Measurements from ENCODE around the gene SDR9C7. TPM values are rescaled to one million over a fixed set of nuclear protein-coding genes. Genes with fewer than 3 reads are reported as not detected.
"Not testable (repeated sequence)": the region's sequence is repeated elsewhere in the genome, so short reads cannot be mapped to it uniquely, and the experiment has no call there.

Gene SDR9C7
- total RNA-seq, 2 donors from 2014 or later = not detected

DNA sequence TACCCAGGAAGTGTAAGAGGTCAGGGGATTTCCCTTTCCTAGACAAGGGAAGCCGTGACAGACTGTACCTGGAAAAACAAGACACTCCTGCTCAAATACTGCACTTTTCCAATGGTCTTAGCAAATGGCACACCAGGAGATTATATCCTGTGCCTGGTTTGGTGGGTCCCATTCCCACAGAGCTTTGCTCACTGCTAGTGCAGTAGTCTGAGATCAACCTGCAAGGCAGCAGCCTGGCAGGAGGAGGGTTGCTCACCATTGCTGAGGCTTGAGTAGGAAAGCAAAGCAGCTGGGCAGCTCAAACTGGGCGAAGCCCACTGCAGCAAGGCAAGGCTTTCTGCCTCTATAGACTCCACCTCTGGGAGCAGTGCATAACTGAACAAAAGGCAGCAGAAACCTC is 24.2 kb upstream of the SDR9C7 start:
- Mint-ChIP-seq H3K4me1 (no peaks in the 10 kb centered on the region), H3K27ac (no peak overlapping the region), H3K27me3 (peaks cover 10% of the 10 kb centered on the region), H3K4me3 (no peak overlapping the region), H3K9me3 (peaks cover 4% of the 10 kb centered on the region), H3K36me3 (ENCODE audit: low read depth) (no peaks in the 10 kb centered on the region)
- ATAC-seq (replicated peaks) = no peak

DNA sequence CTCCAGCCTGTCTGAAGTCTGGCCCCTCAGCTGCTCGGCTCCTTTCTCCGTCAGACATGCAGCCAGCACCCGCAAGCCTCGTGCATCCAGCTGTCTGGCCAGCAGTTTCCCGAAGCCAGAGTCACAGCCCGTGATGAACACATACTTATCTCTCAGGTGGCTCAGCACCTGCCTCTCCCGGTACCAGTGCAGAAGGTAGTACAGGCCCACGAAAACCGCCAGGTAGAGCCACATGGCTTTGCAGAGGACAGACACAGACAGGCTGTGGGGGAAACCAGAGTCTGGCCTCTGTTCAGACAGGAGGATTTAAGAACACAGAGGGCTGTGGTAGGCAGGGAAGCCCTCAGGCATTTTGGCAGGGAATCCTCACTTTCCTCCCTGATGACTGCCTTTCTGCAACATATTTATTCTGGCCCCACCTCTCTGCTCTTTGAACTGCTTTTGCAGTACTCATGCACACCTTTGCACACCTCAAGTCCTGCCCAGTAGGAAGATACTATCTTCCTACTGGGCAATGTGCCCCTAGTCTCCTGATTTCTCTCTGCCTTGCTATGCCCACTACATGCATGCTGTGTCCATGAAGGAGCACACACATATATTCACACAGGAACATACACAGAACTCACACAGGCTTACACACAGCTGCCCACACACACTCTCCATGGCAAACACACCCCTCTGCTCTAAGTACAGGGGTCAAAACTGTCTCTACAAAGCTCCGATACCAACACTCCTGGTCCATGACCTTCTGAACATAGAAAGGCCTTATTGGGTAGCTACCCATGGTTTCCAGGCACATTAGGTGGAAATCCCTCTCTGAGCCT is 23.2 kb upstream of the SDR9C7 start, which contains the start of gene RDH16:
Gene RDH16 (minus strand): TSS at position 380 of the 824 bp plus-strand sequence. CDS start 146 bp downstream, at position 234.
- H3K4me1 Mint-ChIP-seq = no peaks in the 10 kb centered on the region
- H3K27me3 Mint-ChIP-seq = peaks cover 10% of the 10 kb centered on the region
- H3K27ac Mint-ChIP-seq = no peak within 1 kb of the TSS
- no peak for ATAC-seq (replicated peaks)
- H3K36me3 Mint-ChIP-seq (ENCODE audit: low read depth) = no peaks in the 10 kb centered on the region
- peaks cover 4% of the 10 kb centered on the region for H3K9me3 Mint-ChIP-seq
- H3K4me3 Mint-ChIP-seq = no peak within 1 kb of the TSS

DNA sequence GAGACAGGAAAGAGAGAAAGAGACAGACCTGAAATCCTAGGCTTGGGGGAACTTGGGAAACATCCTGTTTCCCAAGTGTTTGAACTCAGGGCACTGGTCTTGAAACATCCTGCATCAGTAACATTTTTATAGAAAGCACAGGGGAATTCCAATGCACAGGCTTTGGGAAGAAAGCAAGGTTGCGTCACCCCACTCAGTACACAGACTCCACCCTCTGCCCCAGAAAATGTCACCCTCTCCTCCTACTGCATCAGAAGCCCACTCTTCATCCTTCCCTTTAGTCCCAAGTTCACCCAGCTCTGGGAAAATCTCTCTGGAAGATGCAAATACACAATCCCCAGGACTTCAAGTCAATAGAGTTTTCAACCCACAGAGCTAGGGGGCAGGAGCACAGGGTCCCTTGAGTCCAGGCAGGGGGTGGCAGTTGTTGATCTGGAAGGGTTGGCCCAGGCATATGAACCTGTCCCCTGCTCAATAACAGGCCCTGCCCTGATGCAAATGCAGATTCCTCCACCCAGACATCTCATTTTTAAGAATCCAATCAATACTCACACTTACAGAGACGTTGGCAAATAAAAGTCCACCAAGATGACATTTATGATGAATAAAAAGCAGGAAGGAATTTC is 21.5 kb upstream of the SDR9C7 start:
- Mint-ChIP-seq H3K4me1 (no peaks in the 10 kb centered on the region), H3K4me3 (no peak overlapping the region), H3K9me3 (peaks cover 4% of the 10 kb centered on the region), H3K27me3 (peaks cover 5% of the 10 kb centered on the region), H3K36me3 (ENCODE audit: low read depth) (no peaks in the 10 kb centered on the region), H3K27ac (no peak overlapping the region)
- ATAC-seq (replicated peaks) = no peak

DNA sequence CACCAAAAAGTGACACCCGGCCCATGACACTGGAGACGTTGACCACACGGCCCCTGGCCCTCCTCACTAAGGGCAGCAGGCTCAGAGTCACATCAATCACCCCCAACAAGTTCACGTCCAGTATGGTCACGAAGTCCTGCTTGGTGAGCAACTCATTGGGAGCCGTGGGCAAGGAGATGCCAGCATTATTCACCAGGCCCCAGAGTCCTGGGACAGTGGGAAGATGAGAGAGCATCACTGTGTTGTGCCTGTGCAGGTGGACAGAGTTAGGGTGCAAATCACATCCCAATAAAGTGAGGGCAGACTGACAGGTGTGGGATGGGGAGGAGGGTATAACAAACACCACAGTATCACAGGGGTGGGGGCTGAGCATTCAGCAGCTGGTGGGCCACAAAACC is 20.7 kb upstream of the SDR9C7 start:
- Mint-ChIP-seq H3K36me3 (ENCODE audit: low read depth) (no peaks in the 10 kb centered on the region), H3K4me3 (no peak overlapping the region), H3K4me1 (no peaks in the 10 kb centered on the region), H3K27me3 (peaks cover 5% of the 10 kb centered on the region), H3K27ac (no peak overlapping the region), H3K9me3 (peaks cover 4% of the 10 kb centered on the region)
- ATAC-seq (replicated peaks) = no peak

DNA sequence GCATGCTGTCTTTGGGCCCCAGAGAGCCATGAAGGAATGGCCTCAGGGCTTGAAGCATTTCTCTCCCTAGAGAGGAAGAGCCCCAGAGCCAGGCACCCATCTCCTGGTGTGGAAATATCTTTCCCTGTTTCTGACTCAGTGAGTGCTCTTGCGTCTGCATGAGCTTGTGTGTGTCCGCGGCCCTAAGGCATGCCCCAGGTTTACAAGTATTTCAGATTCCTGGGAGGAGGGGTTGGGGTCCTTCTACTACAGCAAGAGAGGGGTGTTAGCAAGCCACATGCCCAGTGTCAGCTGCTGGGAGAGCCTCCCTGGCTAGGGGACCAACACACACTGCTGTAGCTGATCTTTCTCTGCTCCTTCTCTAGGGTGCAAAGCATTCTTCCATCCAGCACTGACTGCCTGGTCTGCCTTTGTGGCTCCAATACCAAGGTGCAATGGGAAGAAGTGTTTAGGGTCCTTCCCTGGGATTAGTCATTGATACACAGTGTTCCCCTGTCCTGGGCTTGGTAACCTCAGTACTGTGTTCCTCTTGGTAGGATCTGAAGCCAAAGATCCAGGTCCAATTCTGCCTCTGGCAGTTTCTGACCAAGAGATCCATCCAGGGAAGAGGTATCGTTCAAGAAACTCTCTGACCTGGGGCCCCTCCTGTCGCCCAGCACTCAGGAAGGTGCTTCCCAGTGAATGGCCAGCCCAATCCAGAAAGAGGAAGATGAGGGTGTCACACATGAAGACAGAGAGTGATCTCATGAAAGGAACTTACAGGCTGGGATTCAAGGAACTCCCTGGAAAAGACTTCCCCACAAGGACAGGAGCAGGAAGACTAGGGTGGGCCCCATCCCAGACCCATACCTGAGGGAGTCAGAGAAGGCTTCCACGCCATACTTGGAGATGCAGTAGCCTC is 20.1 kb upstream of the SDR9C7 start:
- no peak for ATAC-seq (replicated peaks)
- no peak overlapping the region for H3K4me3 Mint-ChIP-seq
- H3K4me1 Mint-ChIP-seq = no peaks in the 10 kb centered on the region
- peaks cover 5% of the 10 kb centered on the region for H3K27me3 Mint-ChIP-seq
- H3K9me3 Mint-ChIP-seq = peaks cover 4% of the 10 kb centered on the region
- no peaks in the 10 kb centered on the region for H3K36me3 Mint-ChIP-seq (ENCODE audit: low read depth)
- no peak overlapping the region for H3K27ac Mint-ChIP-seq

DNA sequence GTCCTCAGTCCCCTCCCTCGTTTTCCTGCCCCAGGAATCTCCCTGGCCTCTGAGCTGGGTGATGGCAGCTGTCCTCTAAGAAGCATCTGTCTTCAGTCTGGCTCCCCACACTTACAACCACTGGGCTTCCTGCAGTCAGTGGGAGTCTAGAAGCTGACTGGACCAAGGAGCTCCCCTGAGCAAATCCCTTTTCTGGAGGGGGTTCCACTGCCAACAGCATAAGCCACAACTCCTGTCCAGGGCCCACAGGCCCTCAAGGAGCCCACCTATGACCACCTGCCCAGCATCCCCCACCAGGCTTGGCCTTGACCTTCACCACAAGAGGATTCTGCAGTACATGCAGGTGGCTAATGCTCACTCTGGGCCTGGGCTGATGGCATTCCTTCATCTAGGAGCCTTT is 19.1 kb upstream of the SDR9C7 start:
- Mint-ChIP-seq H3K27me3 (peaks cover 5% of the 10 kb centered on the region), H3K9me3 (peaks cover 4% of the 10 kb centered on the region), H3K27ac (no peak overlapping the region), H3K4me1 (no peaks in the 10 kb centered on the region), H3K36me3 (ENCODE audit: low read depth) (no peaks in the 10 kb centered on the region), H3K4me3 (no peak overlapping the region)
- no peak for ATAC-seq (replicated peaks)

DNA sequence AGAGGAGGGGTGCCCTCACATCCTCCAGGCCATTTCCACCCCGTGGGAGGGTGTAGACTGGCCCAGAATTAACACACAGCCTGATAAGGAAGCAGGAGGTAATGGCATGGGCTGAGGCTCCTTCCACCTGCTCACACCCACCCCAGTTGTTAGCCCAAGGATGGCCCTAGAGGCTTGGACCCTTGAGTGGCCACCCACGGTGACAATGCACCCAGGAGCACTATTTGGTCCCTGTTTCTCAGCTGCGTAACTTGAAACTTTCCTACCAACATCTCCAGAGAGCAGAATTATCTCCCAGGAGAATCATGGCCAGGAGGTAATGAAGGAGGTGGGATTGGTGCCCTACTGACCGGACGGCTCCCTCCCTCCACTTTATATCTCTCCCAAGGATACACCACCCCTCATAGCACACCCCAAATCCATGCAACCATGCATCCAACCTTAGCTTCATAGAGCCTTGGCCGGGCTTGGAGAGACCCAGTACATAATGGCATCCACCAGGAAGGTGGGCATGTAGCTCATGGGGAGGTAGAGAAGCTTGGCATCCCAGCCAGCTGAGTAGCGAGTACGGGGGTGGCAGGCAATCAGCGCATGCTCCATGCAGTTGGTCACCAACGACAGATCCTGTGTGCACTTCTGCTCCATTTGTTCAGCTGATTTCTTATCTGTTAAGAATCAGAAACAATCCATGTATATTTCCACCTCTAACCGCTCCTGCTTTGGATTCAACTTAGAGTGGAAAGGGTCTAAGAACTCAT is 17.6 kb upstream of the SDR9C7 start:
- ATAC-seq (replicated peaks) = no peak
- Mint-ChIP-seq H3K9me3 (no peaks in the 10 kb centered on the region), H3K36me3 (ENCODE audit: low read depth) (no peaks in the 10 kb centered on the region), H3K4me3 (no peak overlapping the region), H3K27me3 (peaks cover 4% of the 10 kb centered on the region), H3K4me1 (no peaks in the 10 kb centered on the region), H3K27ac (no peak overlapping the region)

DNA sequence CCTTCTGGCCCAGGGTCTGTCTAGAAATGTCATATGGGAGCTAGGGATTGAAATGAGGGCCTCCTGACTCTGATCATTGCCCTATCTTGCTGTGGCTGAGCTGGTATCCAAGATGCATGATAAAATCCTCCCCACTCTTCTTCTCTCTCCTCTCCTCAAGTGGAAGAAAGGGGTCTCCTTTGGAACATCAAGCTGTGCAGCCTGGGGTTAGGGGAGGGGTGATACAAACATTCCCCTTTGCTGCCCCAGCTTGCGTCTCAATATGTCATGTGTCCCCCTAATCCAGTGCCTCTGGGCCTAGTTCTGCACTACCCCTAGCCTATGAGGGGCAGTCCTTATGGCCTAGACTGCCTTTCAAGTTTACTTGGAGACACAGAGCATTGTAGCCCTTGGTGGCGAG is 14.7 kb upstream of the SDR9C7 start:
- Mint-ChIP-seq H3K4me1 (no peaks in the 10 kb centered on the region), H3K27ac (no peak overlapping the region), H3K9me3 (no peaks in the 10 kb centered on the region), H3K4me3 (no peak overlapping the region), H3K36me3 (ENCODE audit: low read depth) (no peaks in the 10 kb centered on the region), H3K27me3 (peaks cover 4% of the 10 kb centered on the region)
- ATAC-seq (replicated peaks) = no peak

DNA sequence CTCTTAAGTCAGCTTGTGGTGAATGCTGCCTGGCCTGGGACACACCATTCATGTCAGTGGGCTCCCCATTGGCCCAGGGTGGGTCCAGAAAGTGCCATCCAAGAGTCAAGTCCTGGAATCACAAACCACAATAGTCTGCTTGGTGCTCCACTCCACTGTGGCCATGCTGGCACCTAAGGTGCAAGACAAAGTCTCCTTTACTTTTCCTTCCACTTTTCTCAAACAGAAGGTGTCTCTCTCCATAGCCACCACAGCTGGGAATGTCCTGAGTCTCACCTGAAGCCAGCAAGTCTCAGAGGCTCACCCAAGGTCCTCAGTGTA is 14.2 kb upstream of the SDR9C7 start:
- Mint-ChIP-seq H3K9me3 (no peaks in the 10 kb centered on the region), H3K27me3 (peaks cover 4% of the 10 kb centered on the region), H3K36me3 (ENCODE audit: low read depth) (no peaks in the 10 kb centered on the region), H3K27ac (no peak overlapping the region), H3K4me3 (no peak overlapping the region), H3K4me1 (no peaks in the 10 kb centered on the region)
- no peak for ATAC-seq (replicated peaks)

DNA sequence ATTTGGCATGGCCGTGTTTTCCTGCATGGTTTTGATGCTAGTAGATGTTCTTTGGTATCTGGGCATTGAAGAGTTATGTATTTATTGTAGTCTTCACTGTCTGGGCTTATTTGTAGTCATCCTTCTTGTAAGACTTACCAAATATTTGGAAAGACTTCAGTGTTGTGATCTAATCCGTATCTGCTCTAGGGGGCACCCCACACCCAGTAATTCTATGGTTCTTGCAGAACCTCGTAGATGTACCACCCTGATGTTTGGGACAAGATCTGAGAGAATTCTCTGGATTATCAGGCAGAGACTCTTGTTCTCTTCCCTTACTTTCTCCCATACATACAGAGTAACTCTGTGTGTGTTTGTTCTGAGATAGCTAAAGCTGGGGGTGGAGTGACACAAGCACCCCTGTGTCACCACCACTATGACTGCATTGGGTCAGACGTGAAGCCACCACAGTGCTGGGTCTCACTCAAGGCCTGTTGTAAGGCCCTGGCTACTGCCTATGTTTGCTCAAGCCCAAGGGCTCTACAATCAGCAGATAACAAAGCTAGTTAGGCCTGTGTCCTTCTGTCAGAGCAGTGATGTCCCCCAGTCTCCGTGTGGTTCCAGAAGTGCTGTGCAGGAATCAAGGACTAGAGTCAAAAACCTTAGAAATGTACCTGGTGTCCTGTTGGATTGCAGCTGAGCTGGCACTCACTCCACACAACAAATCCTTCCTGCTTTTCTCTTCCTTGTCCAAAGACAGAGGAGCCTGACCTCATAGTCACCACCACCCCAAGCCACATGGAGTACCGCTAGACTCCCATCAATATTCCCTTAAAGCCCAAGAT is 13.6 kb upstream of the SDR9C7 start:
- Mint-ChIP-seq H3K27me3 (peaks cover 4% of the 10 kb centered on the region), H3K4me3 (no peak overlapping the region), H3K36me3 (ENCODE audit: low read depth) (no peaks in the 10 kb centered on the region), H3K27ac (no peak overlapping the region), H3K9me3 (no peaks in the 10 kb centered on the region), H3K4me1 (no peaks in the 10 kb centered on the region)
- ATAC-seq (replicated peaks) = no peak

DNA sequence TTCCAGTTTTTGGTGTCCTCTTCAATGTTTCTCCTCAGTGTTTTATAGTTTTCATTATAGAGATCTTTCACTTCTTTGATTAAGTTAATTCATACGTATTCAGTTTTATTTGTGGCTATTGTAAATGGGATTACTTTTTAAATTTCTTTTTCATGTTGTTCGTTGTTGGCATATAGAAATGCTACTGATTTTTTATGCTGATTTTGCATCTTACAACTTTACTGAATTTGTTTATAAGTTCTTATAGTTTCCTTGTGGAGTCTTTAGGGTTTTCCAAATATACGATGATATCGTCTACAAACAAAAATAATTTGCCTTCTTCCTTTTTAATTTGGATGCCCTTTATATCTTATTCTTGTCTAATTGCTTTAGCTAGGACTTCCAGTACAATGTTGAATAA is 9.7 kb upstream of the SDR9C7 start:
- Mint-ChIP-seq H3K9me3 (no peaks in the 10 kb centered on the region), H3K36me3 (ENCODE audit: low read depth) (no peaks in the 10 kb centered on the region), H3K27ac (no peak overlapping the region), H3K4me3 (no peak overlapping the region), H3K27me3 (peaks cover 9% of the 10 kb centered on the region), H3K4me1 (peaks cover 5% of the 10 kb centered on the region)
- no peak for ATAC-seq (replicated peaks)

DNA sequence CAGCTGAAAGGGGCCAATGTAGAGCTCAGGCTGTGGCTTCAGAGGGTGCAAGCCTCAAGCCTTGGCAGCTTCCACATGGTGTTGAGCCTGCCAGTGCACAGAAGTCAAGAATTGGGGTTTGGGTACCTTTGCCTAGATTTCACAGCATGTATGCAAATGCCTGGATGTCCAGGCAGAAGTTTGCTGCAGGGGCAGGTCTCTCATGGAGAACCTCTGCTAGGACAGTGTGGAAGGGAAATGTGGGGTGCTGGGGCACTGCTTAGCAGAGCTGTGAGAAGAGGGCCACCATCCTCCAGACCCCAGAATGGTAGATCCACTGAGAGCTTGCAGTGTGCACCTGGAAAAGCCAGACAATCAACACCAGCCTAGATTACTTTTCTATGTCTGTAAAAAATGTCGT is 9.2 kb upstream of the SDR9C7 start:
- not testable (repeated sequence) for H3K4me3 Mint-ChIP-seq, H3K9me3 Mint-ChIP-seq

DNA sequence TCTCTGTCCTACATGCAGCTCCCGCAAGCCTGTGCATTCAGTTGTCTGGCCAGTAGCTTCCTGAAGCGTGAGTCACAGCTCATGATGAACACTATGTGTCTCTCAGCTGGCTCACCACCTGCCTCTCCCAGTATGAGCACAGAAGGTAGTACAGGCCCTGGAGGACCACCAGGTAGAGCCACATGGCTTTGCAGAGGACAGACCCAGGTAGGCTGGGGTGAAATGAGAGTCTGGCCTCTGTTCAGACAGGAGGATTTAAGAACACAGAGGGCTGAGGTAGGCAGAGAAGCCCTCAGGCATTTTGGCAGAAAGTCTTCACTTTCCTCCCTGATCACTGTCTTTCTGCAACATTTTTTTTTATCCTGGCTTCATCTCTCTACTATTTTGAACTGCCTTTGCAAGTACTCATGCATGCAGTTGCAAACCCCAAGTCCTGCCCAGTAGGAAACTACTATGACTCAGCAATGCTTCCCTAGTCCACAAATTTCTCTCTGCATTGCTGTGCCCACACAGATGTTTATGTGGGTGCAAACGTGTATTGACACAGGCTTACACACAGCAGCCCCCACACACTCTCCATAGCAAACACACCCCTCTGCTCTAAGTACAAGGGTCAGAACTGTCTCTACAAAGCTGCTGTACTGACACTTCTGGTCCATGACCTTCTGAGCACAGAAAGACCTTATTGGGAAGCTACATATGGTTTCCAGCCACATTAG is 7.2 kb upstream of the SDR9C7 start:
- Mint-ChIP-seq H3K27me3 (peaks cover 17% of the 10 kb centered on the region), H3K4me3 (no peak overlapping the region), H3K36me3 (ENCODE audit: low read depth) (no peaks in the 10 kb centered on the region), H3K27ac (no peak overlapping the region), H3K4me1 (peaks cover 5% of the 10 kb centered on the region), H3K9me3 (no peaks in the 10 kb centered on the region)
- peak; percentile 54 for ATAC-seq (replicated peaks)

More for the DNA sequence above, 9.2 kb upstream of the SDR9C7 start:
- H3K27ac Mint-ChIP-seq; H3K27me3 Mint-ChIP-seq; ATAC-seq (replicated peaks); H3K36me3 Mint-ChIP-seq (ENCODE audit: low read depth); H3K4me1 Mint-ChIP-seq: not testable (repeated sequence)

All from activated T-helper 17 cell treated with anti-CD3 and anti-CD28 coated beads, Interleukin-2, amount 50 U/mL, for 72 hours (primary cell).